ENCODE results near the gene FRY.

Gene FRY

GRCh38 chr13:32067149-32067961 lies 35.8 kb downstream of the FRY start:
- no peaks in the 10 kb centered on the region for H3K79me2 ChIP-seq (ENCODE audit: insufficient read depth, low read length)
- H3F3A ChIP-seq (ENCODE audit: low read depth) = no peaks in the 10 kb centered on the region
- H3K9me3 ChIP-seq (ENCODE audit: insufficient read depth, low read depth, low read length) = no peaks in the 10 kb centered on the region
- no peaks in the 10 kb centered on the region for H3K36me3 ChIP-seq (ENCODE audit: insufficient read depth, low read length)
- H3K4me3 ChIP-seq (ENCODE audit: low read length, poor library complexity, severe bottlenecking) = no peak overlapping the region
- H4K20me1 ChIP-seq (ENCODE audit: insufficient read depth, low read length, poor library complexity, severe bottlenecking) = no peaks in the 10 kb centered on the region
- TF ChIP-seq, protein P1, sequence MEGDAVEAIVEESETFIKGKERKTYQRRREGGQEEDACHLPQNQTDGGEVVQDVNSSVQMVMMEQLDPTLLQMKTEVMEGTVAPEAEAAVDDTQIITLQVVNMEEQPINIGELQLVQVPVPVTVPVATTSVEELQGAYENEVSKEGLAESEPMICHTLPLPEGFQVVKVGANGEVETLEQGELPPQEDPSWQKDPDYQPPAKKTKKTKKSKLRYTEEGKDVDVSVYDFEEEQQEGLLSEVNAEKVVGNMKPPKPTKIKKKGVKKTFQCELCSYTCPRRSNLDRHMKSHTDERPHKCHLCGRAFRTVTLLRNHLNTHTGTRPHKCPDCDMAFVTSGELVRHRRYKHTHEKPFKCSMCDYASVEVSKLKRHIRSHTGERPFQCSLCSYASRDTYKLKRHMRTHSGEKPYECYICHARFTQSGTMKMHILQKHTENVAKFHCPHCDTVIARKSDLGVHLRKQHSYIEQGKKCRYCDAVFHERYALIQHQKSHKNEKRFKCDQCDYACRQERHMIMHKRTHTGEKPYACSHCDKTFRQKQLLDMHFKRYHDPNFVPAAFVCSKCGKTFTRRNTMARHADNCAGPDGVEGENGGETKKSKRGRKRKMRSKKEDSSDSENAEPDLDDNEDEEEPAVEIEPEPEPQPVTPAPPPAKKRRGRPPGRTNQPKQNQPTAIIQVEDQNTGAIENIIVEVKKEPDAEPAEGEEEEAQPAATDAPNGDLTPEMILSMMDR (conservative IDR thresholded peaks at IDR 0.05; ENCODE audit: low read length) = no peak
- no peak for TF ChIP-seq EZH2phosphoT487 (IDR thresholded peaks at IDR 0.05; ENCODE audit: borderline replicate concordance)
- no peak overlapping the region for H3K4me2 ChIP-seq (ENCODE audit: low read depth, low read length, poor library complexity, severe bottlenecking)
- no peak overlapping the region for H2AFZ ChIP-seq (ENCODE audit: low read length)
- H3K4me1 ChIP-seq (ENCODE audit: insufficient read depth, low read length, poor library complexity, severe bottlenecking) = no peaks in the 10 kb centered on the region
- no peak overlapping the region for H3K9ac ChIP-seq (ENCODE audit: low read depth, low read length, poor library complexity, severe bottlenecking)
- no peaks in the 10 kb centered on the region for H3K9me2 ChIP-seq (replicated peaks; ENCODE audit: low read depth, low read length)
- H3K27me3 ChIP-seq (ENCODE audit: insufficient read depth, low read length, poor library complexity, severe bottlenecking) = no peaks in the 10 kb centered on the region

DNA sequence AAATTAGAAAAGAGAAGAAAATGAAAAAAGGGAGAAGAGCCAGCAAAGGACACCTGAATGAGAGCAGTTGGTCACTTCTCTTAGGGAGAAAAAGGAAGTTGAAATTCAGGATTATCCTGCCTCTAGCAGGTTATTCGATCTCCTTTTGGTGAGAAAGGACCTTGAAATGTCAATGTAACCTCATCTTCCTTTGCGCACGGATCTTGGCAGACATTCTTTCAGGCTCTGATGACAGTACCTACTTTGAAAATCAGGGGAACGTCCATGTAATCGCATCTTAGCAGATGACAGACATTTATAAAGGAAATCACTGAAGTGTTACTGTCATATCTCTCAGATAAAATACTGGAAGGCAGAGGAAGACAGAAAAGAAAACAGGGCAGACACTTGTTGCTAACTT lies 36.7 kb downstream of the FRY start:
- Histone ChIP-seq H4K20me1 (ENCODE audit: insufficient read depth, low read length, poor library complexity, severe bottlenecking) (no peaks in the 10 kb centered on the region), H3K79me2 (ENCODE audit: insufficient read depth, low read length) (no peaks in the 10 kb centered on the region), H3K4me1 (ENCODE audit: insufficient read depth, low read length, poor library complexity, severe bottlenecking) (no peaks in the 10 kb centered on the region), H3K27me3 (ENCODE audit: insufficient read depth, low read length, poor library complexity, severe bottlenecking) (no peaks in the 10 kb centered on the region), H3K9ac (ENCODE audit: low read depth, low read length, poor library complexity, severe bottlenecking) (no peak overlapping the region), H3K4me3 (ENCODE audit: low read length, poor library complexity, severe bottlenecking) (no peak overlapping the region), H2AFZ (ENCODE audit: low read length) (no peak overlapping the region), H3K36me3 (ENCODE audit: insufficient read depth, low read length) (no peaks in the 10 kb centered on the region), H3K9me3 (ENCODE audit: insufficient read depth, low read depth, low read length) (no peaks in the 10 kb centered on the region), H3K4me2 (ENCODE audit: low read depth, low read length, poor library complexity, severe bottlenecking) (no peak overlapping the region), H3F3A (ENCODE audit: low read depth) (no peaks in the 10 kb centered on the region), H3K9me2 (replicated peaks; ENCODE audit: low read depth, low read length) (no peaks in the 10 kb centered on the region)
- TF ChIP-seq, protein P1 (conservative IDR thresholded peaks at IDR 0.05; ENCODE audit: low read length) = no peak
- TF ChIP-seq EZH2phosphoT487 (IDR thresholded peaks at IDR 0.05; ENCODE audit: borderline replicate concordance) = no peak

GRCh38 chr13:32073180-32073864 lies 41.7 kb downstream of the FRY start:
- H3F3A ChIP-seq (ENCODE audit: low read depth) = no peaks in the 10 kb centered on the region
- no peaks in the 10 kb centered on the region for H3K4me1 ChIP-seq (ENCODE audit: insufficient read depth, low read length, poor library complexity, severe bottlenecking)
- H3K4me3 ChIP-seq (ENCODE audit: low read length, poor library complexity, severe bottlenecking) = no peak overlapping the region
- H3K9me2 ChIP-seq (replicated peaks; ENCODE audit: low read depth, low read length) = no peaks in the 10 kb centered on the region
- no peaks in the 10 kb centered on the region for H4K20me1 ChIP-seq (ENCODE audit: insufficient read depth, low read length, poor library complexity, severe bottlenecking)
- H3K79me2 ChIP-seq (ENCODE audit: insufficient read depth, low read length) = no peaks in the 10 kb centered on the region
- no peak overlapping the region for H2AFZ ChIP-seq (ENCODE audit: low read length)
- no peaks in the 10 kb centered on the region for H3K36me3 ChIP-seq (ENCODE audit: insufficient read depth, low read length)
- H3K4me2 ChIP-seq (ENCODE audit: low read depth, low read length, poor library complexity, severe bottlenecking) = no peak overlapping the region
- no peaks in the 10 kb centered on the region for H3K9me3 ChIP-seq (ENCODE audit: insufficient read depth, low read depth, low read length)
- no peak overlapping the region for H3K9ac ChIP-seq (ENCODE audit: low read depth, low read length, poor library complexity, severe bottlenecking)
- no peaks in the 10 kb centered on the region for H3K27me3 ChIP-seq (ENCODE audit: insufficient read depth, low read length, poor library complexity, severe bottlenecking)
- TF ChIP-seq, protein P1 (conservative IDR thresholded peaks at IDR 0.05; ENCODE audit: low read length) = no peak
- TF ChIP-seq EZH2phosphoT487 (IDR thresholded peaks at IDR 0.05; ENCODE audit: borderline replicate concordance) = no peak
